Daoy (cell line): Measurements from ENCODE around the gene LPIN3. TPM values are rescaled to one million over a fixed set of nuclear protein-coding genes. Genes with fewer than 3 reads are reported as not detected.
A peak's percentile ranks its signal among the peaks of the same experiment; 100 is the strongest.

Experiments used
- DNase-seq: peaks from one replicate; pipeline ENCODE4 v3.0.0-alpha.2; 2015; ENCODE audit warnings: low read depth
- total RNA-seq: library from RNA; depleted of rRNA; stranded (reverse); fragments of >200 nt; shearing (Covaris generic); gene quantifications from 2 replicates; pipeline ENCODE4 v1.2.3, GENCODE V29; 2014

The LPIN3 gene
- total RNA-seq, 1 experiment from 2014 or later = 0.06 TPM

DNA sequence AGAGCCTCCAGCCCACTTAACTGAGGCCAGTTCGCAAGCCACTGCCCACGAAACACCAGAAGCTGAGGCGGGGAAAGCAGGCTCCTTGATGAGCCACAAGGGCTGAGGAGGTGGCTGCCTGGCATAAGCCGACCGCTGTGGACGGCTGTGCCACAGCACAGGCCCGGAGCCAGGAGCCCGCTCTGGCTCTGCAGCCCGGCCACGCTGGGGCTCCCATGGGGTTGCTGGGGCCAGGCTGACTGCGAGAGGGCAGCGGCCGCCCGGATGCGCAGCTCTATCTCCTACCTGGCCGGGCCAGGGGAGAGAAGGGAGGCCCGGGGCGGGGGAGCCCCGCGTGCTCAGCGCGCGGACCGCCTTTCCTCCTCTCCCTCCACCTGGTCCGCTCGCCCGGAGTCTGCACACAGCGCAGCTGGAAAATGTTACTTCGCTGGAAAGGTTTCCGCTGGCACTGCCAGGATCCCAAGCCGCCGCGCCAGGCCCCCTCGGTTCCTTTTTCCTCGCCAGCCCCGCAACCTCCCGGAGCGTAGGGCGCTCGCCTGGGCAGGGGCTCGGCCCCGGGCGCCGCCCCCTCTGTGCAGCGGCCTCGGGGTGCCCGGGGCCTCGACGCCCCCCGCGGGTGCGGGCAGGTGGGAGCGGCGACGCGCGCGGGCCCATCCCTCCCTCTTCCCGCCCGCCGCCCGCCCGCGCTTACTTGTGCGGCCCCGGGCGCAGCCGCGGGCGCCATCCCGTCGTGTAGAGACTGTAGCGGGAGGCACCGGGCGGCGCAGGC is 25.3 kb downstream of the LPIN3 start:
- no peak for DNase-seq

DNA sequence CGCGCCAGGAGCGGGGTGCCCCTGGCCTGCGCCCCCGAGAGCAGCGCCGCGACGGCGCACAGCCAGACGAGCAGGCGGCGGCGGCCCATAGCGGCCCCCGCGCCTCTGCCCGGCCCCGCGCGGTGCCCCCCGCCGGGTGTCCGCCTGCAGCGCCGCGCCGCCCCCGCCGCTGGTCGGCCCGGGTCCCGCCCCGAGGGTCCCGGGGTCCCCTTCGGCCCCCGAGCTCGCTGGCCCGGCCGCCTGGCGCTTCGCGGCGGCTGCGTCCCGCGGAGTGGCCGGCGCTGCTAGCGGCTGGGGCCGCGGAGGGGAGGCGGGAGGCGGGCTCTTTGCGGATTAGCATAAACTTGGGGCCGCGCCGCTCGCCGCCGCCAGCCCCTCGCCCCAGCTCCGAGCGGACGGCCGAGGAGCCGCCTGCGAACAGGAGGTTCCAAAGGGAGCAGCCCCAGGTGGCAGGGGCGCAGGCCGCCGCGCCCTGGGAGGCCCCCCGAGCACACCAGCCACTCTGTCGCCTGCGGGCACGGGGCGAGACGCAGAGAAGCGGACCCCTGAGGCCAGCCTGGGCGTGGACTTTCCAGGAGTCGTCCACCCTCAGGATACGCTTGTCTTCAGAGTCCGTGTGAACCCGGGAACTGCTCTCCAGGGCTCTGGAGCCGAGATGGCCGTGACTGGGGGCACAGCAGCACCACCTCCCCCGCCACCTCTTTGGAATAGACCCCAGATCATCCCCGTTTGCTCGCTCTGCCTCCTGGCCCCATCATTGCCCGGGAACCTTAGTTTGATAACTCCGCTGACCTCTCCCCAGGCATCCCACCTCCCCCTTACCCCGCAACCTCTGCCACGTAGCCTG is 26.1 kb downstream of the LPIN3 start, which contains the start of gene EMILIN3:
TSS of gene EMILIN3 (minus strand) at position 273 of the 847 bp plus-strand sequence. CDS start at position 89, 184 bp downstream.
- no peak for DNase-seq

DNA sequence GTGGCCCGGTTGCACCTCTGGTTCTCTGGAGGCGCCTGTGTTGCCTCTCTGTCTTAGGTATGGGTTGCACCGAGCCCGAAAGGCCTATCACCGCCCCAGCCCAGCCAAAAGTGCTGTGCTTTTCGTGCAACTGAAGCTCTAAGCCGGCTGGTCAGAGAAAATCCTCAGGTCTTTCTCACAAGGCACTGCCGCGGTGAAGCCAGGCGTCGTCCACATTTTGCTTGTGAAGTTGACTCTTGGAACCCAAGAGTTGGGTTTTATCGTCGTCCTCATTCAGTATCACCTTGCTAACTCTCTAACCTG is 26.7 kb downstream of the LPIN3 start:
- DNase-seq = no peak

DNA sequence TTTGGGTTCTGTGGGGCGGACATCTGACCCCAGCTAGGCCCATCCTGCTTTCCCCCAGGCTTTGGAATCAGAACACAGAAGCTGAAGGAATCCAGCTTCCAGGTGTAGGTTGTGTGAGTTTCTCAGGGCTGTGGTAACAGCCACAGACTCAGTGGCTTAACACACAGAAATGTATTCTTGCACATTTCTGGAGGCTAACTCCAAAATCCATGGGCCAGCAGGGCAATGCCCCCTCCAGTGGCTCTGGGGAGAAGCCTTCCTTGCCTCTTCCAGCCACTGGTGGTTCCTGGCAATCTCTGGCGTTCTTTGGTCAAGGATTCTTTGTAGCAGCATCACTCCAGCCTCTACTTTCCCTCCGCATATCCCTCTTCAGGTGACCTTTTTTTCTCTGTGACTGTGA is 27.3 kb downstream of the LPIN3 start:
- DNase-seq = no peak

DNA sequence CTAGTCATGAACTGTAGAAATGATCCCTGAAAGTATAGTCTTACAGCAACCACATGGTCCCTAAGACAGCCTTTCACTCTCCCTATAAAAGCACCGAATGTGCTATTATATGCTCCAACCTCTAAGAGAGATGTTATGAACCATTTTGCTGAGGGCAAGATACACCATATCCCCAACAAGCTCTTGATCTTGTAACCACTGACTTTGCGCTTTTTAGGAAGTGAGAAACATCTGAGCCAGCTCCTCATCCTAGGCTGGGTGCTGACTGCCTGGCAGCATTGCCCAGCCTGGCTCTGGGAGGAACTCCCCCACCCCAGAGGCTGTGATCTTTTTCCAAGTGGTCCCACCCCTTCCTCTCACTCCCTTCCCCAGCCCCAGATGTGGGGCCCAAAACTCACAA is 29.1 kb downstream of the LPIN3 start:
- DNase-seq = no peak

DNA sequence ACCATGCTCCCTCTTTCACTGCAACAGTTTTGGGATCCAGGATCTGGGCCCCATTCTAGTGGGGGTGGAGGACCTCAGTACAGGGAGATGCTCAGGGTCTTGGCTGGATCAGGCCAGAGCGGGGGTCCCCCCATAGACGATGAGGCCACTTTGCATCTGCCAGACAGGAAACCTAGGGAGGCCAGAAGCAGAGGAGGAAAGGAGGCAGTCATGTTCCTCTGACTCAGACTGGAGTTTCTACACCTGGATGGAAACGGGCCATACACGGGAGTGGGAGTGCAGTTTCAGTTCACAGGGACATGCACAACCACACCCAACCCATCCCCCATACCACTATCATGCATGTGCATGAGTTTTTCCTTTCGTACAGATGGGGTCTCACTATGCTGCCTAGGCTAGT is 29.6 kb downstream of the LPIN3 start:
- DNase-seq = no peak

DNA sequence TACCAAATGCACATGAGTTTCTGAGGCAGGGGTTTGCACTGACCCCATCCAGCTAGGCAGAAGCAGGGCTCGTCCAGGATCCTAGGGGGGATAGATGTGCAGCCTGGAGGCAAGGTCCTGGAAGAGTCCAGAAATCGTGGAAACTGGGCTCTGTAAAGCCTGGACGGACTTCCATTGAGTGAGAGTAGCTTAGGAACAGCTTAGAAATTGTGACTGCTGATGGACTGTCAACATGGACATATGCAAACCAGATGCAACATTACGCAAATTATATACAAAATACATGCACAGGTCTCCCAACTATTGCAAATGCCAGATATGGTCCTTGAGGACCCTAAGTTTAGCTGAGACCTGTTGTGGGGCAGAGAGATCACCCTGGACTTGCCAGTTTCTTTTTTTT is 30.8 kb downstream of the LPIN3 start:
- no peak for DNase-seq

DNA sequence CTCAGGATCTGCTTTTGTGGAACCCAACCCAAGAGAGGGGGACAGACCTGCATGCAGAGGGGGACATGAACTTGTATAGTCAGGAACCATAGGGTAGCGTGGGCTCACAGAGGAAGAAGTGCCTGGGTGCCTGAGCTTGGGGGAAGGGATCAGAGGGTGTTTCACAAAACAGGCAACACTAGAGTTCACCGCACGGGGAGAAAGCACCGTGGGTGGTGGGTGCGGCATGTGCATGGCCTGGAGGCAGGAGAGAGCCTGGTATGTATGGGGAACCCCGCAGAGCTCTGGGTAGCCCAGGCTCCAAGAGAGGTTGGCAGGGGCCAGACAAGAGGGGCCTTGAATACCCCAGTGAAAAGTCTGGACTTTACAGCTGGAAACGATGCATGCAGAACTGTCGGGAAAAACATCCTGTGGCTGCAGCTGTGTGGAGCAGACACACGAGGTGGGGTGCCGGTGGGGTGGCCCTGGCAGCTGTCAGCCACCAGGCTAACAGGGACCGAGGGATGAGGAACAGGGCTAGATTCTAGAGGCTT is 32.7 kb downstream of the LPIN3 start:
- no peak for DNase-seq

DNA sequence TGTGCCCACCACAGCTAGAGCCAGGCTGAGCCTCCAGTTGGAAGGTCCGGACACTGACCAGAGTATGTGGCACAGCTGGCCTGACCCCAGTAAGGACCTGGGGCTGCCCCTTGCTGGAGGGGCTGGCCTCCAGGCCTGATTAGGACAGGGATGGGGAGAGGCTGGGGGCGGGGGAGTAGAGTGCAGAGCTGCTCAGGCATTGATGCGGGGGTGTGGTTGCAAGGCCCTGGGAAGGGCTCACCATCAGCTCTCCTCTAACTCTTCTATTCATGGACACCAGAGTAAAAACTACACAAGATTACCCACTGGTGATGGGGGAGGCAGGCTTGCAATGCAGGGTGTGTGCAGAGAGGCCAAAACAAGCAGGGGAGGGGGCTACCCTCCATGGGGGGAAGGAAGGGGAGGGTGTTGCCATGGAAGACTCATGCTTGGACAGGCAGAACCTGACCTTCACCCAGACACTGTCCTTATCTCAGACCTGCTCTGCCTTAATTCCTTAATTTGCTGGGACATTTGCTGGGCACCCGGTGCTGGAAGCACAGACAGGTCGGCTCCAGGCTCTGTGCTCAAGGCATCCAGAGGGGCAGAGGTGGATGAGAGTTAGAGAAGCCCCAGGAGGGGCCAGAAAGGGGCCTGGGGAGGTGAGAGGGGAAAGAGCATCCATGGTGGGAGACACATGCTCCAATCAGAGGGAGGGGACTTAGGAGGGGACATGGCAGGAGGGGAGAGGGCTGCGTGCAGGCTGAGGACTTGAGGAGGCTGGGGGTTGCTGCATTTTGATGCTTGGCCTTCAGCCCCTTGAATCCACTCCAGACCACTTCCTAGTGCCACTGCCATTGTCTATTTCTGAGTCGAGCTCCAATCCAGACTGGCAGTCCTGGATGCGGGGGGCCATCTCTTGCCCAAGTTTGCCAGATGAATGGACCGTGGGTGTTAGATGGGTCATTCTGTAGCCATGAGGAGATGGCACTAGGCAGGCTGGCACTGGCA is 33.6 kb downstream of the LPIN3 start:
- no peak for DNase-seq

DNA sequence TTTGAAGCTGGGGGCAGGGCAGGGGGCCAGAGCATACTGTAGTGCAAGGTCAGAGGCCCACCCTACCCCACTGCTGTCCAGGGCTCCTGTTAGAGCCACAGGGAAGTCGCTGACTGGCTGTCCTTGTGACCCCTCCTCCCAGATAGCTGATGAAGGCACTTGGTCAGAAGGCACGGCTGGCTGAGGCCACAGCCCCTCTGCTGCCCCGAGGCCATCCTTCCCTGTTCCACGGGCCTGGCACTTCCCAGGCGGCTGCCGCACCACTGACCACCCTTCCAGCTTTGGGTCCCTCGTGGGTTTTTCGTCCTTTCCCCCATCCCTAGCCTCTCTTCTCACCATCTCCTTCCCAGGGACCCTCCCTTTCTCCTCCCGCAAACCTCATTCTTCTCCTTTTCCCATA is 35.2 kb downstream of the LPIN3 start:
- no peak for DNase-seq

DNA sequence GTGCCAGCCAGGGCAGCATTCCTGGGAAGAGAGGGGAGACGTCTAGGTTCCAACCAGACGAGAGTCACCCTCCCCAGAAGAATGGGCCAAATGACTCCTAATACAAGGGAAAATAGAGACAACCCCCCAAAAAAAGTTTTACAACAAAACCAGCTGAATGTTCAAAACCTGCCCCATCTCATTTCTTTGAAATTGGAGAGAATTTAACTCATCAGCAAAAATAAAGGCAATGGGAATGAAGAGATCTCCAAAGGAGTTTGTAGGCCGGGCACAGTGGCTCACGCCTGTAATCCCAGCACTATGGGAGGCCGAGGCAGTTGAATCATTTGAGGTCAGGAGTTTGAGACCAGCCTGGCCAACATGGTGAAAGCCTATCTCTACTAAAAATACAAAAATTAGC is 35.7 kb downstream of the LPIN3 start:
- no peak for DNase-seq

DNA sequence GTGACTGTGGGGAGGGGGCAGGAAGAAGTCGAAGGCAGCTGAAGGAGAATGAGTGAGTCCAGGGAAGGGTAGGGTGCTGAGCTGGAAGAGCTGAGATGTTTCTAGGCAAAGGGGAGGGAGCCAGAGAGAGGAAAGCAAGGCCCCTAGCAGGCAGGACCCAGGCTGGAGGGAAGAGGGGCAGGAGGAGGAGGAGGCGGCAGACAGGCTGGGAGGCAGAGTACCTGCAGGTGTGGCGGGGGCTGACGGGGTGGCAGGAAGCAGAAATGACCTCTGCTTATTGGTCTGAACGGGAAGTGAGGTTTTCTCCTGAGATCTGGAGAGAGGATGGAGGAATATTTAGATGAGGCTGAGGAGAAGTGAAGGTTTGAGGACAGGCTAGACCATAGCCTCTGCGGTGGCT is 36.7 kb downstream of the LPIN3 start:
- DNase-seq = no peak

DNA sequence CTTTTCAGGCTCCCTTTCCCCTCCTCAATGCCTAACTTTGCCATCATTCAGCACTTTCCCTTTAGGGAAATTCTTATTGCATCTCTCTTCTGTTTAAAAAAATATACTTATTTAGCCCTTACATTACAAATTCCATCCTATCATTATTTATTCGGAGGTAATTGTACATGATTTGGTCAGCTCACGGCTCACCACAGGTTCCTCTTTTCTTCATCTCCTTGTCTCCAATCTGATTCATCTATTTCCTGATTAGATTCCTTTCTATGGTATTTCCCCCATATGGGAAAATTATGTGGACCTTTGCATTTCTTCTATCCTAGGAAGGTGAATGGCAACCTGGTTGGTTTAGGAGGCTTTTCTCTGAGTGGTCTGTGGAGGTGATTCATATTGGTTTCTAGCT is 38.9 kb downstream of the LPIN3 start:
- no peak for DNase-seq

DNA sequence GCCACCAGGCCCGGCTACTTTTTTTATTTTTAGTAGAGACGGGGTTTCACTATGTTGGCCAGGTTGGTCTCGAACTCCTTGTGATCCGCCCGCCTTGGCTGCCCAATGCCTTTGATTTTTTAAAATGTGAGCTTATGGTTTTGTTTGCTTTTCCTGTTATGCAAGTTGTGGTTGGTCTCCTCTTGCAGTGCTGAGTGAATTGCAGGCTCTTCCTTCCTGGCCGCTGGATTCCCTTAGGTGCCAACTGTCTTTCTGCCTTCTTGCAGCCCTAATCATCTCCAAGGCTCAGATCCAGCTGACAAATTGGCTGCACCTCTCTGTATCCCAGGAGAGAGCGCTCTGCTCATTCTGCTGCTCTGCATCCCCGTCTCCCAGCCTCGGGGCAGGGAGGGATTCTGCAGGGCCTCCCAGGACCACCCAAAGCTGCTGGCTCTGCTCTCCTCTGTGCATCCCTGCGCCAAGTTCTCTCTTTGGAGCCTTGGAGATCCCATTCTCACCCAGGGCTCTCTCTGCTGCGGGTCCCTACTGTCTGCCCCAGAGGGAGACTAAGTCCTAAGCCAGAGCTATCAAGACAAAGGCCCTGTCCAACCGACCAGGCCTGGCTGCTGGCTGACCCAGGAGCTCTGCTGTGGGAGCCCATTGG is 40.1 kb downstream of the LPIN3 start:
- no peak for DNase-seq

DNA sequence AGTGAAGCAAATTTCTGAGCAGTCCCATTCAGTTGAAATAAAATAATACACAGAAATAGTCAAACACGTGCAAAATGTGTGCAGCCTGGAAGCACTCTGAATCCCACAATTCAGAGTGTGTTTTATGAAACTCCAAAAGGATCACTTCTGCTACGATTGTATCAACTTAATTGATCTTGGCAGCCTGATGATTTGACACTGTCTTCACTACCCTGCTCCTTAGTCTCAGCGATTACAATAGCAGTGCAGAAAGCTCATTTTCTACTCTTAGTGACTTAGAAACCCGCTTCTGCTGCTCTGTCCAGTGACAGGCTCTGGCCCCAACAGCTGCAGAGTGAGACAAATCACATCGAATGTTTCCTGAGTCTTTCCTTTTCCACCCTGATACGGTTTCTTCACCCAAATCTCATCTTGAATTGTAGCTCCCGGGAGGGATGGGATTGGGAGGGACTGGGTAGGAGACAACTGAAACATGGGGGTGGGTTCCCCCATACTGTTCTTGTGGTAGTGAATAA is 42.2 kb downstream of the LPIN3 start:
- DNase-seq = no peak

DNA sequence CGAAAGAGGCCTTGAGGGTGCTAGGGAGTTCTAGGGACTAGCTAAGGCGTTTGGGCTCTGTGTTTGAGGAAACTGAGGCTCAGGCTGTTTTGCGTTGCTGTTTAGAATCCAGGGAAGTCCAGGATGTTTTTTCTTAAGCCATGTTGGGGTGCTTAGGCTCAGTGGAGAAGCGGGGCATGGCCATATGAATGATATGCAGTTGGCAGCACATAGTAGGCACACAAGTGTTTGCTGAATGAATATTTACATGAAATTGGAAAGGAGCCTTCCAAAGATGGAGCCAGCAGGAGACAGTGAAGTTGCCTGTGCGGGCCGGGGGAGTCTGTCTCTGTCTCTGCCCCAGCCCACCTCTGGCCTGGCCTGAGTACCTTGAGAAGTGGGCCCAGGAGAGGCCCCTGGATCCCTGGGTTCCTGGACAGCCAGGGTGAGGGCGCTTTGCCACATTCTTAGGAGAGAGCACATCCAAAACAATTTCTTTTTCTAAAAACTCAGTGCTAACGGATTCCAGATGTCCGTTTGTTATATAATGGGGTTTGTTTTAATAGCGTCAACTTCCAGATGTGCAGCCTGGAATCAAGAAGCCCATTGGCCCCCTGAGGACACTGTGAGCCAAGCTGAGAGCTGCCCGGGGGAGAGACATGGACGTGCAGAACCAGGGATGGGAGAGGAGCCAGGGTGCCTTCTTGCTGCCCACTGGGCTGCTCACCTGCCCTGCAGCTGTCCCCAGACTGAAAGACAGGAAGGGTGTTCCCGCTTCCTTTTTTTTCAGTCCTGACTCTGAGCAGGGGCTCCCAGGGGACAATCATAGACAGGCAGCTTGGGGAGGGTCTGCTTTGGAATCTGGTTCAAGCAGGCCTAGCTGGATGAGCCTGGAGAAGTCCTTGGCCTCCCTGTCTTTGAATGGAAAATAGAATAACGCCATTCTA is 46.1 kb downstream of the LPIN3 start:
- no peak for DNase-seq

DNA sequence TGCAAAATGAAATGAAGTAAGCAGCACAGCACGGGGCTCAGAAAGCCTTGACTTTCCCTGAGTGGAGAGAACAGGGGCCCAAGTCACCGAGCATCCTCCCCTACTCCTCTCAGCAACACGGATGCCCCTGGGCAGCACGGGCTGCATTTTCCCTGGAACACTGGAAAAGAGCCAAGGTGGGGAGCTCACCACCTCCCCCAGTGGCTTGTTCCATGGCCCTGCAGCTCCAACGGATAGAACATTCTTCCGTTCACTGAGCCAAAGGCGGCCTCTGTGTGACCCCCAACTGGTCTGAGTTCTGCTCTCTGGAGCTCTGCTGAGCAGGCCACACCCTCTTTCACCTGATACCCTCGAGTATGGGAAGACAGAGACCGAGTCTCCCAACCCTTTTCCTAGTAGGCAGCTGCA is 46.8 kb downstream of the LPIN3 start:
- no peak for DNase-seq

DNA sequence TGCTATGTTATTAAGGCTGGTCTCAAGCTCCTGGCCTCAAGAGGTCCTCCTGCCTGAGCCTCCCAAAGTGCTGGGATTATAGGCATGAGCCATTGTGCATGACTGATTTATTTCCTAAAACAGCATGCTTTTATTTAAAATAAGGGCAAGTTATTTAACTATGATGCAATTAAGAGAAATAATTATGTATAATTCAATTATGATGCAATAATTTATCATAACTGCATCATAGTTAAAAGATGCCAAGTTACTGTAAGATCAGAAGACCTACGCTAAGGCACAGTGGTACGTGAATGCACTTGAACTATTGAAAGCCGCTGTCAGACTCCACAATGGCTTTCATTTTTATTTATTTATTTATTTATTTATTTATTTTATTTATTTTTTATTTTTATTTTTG is 50.3 kb downstream of the LPIN3 start:
- DNase-seq = no peak

DNA sequence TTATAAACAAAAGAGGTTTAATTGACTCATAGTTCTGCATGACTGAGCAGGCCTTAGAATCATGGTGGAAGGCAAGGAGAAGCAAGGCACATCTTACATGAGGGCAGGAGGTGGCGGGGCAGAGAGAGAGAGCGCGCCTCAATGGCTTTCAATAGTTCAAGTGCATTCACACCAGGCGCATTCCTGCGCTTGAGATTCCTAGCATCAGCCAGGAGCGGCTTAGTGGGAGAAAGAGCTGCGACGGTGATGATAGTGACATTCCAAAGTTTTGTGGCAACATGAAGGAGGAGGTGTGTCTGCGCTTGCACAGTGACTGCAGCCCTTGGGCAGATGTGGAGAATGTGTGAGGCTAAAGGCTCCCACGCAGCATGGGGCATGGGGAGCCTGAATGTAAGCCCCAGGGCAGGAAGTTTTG is 51.0 kb downstream of the LPIN3 start:
- no peak for DNase-seq

DNA sequence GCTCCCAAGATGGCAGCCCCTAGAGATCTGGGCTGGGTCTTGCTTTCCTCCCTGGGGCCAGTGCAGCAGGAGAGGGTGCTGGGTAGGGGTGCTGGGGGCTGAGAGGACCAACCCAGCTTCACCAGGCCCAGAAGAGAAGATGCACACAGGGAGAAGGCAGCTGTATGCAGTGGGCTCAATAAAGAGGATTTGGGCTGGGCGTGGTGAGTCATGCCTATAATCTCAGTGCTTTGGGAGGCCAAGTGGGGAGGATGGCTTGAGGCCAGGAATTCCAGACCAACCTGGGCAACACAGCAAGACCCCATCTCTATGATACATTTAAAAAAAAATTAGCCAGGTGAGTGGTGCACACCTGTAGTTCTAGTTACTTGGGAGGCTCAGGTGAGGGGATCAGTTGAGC is 51.7 kb downstream of the LPIN3 start:
- peak; percentile 12 for DNase-seq
